Liver (tissue), 9 donors: ENCODE data around the gene FMR1NB. TPM values are rescaled to one million over a fixed set of nuclear protein-coding genes. Genes with fewer than 3 reads are reported as not detected.

Source experiments
- DNase-seq: peaks from one replicate; pipeline ENCODE4 v3.0.0-alpha.2; 2017; ENCODE audit warnings: low spot score
- H3K27ac ChIP-seq, 2 donors: one replicate each; pipeline ENCODE4 v1.7.0; 2013; ENCODE audit warnings: inconsistent platforms in 2 of 2, low read length in 2 of 2, control low read depth in 1 of 2, low read depth in 1 of 2, mild to moderate bottlenecking in 1 of 2
- H3K27me3 ChIP-seq, 4 donors: one replicate each; pipeline versions ENCODE4 v1.6.1 to v1.7.0; 2013; ENCODE audit warnings: low read length in 3 of 4, inconsistent platforms in 1 of 4, mild to moderate bottlenecking in 1 of 4, moderate library complexity in 1 of 4; ENCODE audit not compliant: control insufficient read depth in 4 of 4, insufficient read depth in 4 of 4
- H3K36me3 ChIP-seq, 4 donors: one replicate each; pipeline versions ENCODE4 v1.6.1 to v1.7.0; 2013; ENCODE audit warnings: low read length in 3 of 4, mild to moderate bottlenecking in 3 of 4, low read depth in 1 of 4, moderate library complexity in 1 of 4; ENCODE audit not compliant: control insufficient read depth in 4 of 4, insufficient read depth in 3 of 4
- H3K4me1 ChIP-seq, 4 donors: one replicate each; pipeline versions ENCODE4 v1.6.1 to v1.7.0; 2013; ENCODE audit warnings: low read length in 3 of 4, mild to moderate bottlenecking in 3 of 4, moderate library complexity in 1 of 4; ENCODE audit not compliant: control insufficient read depth in 4 of 4, insufficient read depth in 4 of 4
- H3K4me3 ChIP-seq, 3 donors: one replicate each; pipeline versions ENCODE4 v1.6.1 to v1.7.0; 2013; ENCODE audit warnings: low read length in 3 of 3, control low read depth in 1 of 3, low read depth in 1 of 3, mild to moderate bottlenecking in 1 of 3
- H3K9ac ChIP-seq, 2 donors: one replicate each; pipeline ENCODE4 v1.7.0; 2013; ENCODE audit warnings: low read length in 2 of 2, mild to moderate bottlenecking in 2 of 2, moderate library complexity in 2 of 2, control low read depth in 1 of 2, low read depth in 1 of 2
- H3K9me3 ChIP-seq, 4 donors: one replicate each; pipeline versions ENCODE4 v1.6.1 to v1.7.0; 2013; ENCODE audit warnings: low read length in 3 of 4; ENCODE audit not compliant: control insufficient read depth in 4 of 4
- CTCF ChIP-seq: fragments of 150-350 bp; IDR thresholded peaks from 2 replicates; pipeline ENCODE4 v1.5.1; 2017; ENCODE audit warnings: improper control_type of control experiment, low read depth, low read length; ENCODE audit not compliant: missing input control
- EGR1 ChIP-seq, 2 donors: IDR thresholded peaks; 2 replicates each; pipeline ENCODE4 v1.6.1; 2016 to 2018; ENCODE audit warnings: antibody characterized with exemption in 2 of 2, low read depth in 2 of 2
- FOXA1 ChIP-seq: IDR thresholded peaks from 2 replicates; pipeline ENCODE4 v1.6.1; 2016; ENCODE audit warnings: antibody characterized with exemption
- FOXA2 ChIP-seq: IDR thresholded peaks from 2 replicates; pipeline ENCODE4 v1.6.1; 2016; ENCODE audit warnings: antibody characterized with exemption
- HNF4A ChIP-seq, 2 donors: conservative IDR thresholded peaks; 2 replicates each; pipeline ENCODE4 v1.6.1; 2016; ENCODE audit warnings: antibody characterized with exemption in 2 of 2, mild to moderate bottlenecking in 2 of 2
- HNF4G ChIP-seq: IDR thresholded peaks from 2 replicates; pipeline ENCODE4 v1.6.1; 2016; ENCODE audit warnings: antibody characterized with exemption
- JUND ChIP-seq, 2 donors: IDR thresholded peaks; 2 replicates each; pipeline ENCODE4 v1.6.1; 2016; ENCODE audit warnings: antibody characterized with exemption in 2 of 2
- MAX ChIP-seq: IDR thresholded peaks from 2 replicates; pipeline ENCODE4 v1.6.1; 2016; ENCODE audit warnings: antibody characterized with exemption
- RAD21 ChIP-seq, 2 donors: IDR thresholded peaks; 2 replicates each; pipeline ENCODE4 v1.6.1; 2016; ENCODE audit warnings: antibody characterized with exemption in 2 of 2, mild to moderate bottlenecking in 2 of 2
- RXRA ChIP-seq, 2 donors: IDR thresholded peaks; 2 replicates each; pipeline ENCODE4 v1.6.1; 2017 to 2018; ENCODE audit warnings: antibody characterized with exemption in 2 of 2, mild to moderate bottlenecking in 1 of 2
- SP1 ChIP-seq: IDR thresholded peaks from 2 replicates; pipeline ENCODE4 v1.6.1; 2018; ENCODE audit warnings: antibody characterized with exemption, mild to moderate bottlenecking
- TAF1 ChIP-seq: conservative IDR thresholded peaks from 2 replicates; pipeline ENCODE4 v1.6.1; 2016; ENCODE audit warnings: antibody characterized with exemption, mild to moderate bottlenecking
- YY1 ChIP-seq: IDR thresholded peaks from 2 replicates; pipeline ENCODE4 v1.6.1; 2016; ENCODE audit warnings: antibody characterized with exemption, mild to moderate bottlenecking
- WGBS: extraction: QIAGEN DNeasy Blood & Tissue Kit; methylation state at CpG from one replicate; pipeline ENCODE4 v1.1.7; 2013; 5-methylcytosine and 5-hydroxymethylcytosine counted together
- polyA plus RNA-seq, 2 donors: library from polyadenylated mRNA; stranded (reverse) in 1 of 2; unstranded in 1 of 2; fragments of 200-250 nt in 1 of 2; fragments of >200 nt in 1 of 2; fragmentation: Nextera tagmentation in 1 of 2; extraction: Ambion mirVana in 1 of 2; gene quantifications; one replicate each; pipeline versions ENCODE4 v1.2.1 to v1.2.3, GENCODE V29; 2013 to 2015
- total RNA-seq, 2 donors: library from RNA; depleted of rRNA; stranded (reverse); fragments of >200 nt; gene quantifications; one replicate each; pipeline ENCODE4 v1.2.3, GENCODE V29; 2014
- TF ChIP-seq, protein P1 (sequence below): IDR thresholded peaks from 2 replicates; pipeline ENCODE4 v1.6.1; 2016; ENCODE audit warnings: antibody characterized with exemption, mild to moderate bottlenecking
- TF ChIP-seq, protein P2 (sequence below): IDR thresholded peaks from 2 replicates; pipeline ENCODE4 v1.6.1; 2016; ENCODE audit warnings: antibody characterized with exemption
- donor health status: healthy.
- donor health status: healthy.
- donor health status: healthy.
- donor health status: healthy.
- donor health status: healthy.

Gene FMR1NB
- total and polyA plus RNA-seq, 4 donors: not detected

- H3K4me1 ChIP-seq: no peaks in the 10 kb centered on the region
- no peaks in the 10 kb centered on the region for H3K9me3 ChIP-seq
- no peaks in the 10 kb centered on the region for H3K36me3 ChIP-seq
- no peak overlapping the region for H3K27ac ChIP-seq
- no peak overlapping the region for H3K9ac ChIP-seq
- peaks cover 0 to 4% (median 0%) of the 10 kb centered on the region in 4 donors for H3K27me3 ChIP-seq
- no peak overlapping the region for H3K4me3 ChIP-seq
- 31% methylated on average over 4 of the region's 4 CpGs for WGBS
- no peak for DNase-seq
- TF ChIP-seq CTCF (peak; percentile 35), HNF4G (no peak), FOXA2 (no peak), RAD21 (IDR thresholded peaks at IDR 0.05) (peak; percentile 70 to 79)
These were observed 68.3 kb downstream of the FMR1NB start for GRCh38 chrX:148049441-148049840.

GRCh38 chrX:148051973-148052372 is 70.8 kb downstream of the FMR1NB start:
- H3K4me1 ChIP-seq: no peaks in the 10 kb centered on the region
- no peaks in the 10 kb centered on the region for H3K9me3 ChIP-seq
- H3K27ac ChIP-seq: no peak overlapping the region
- H3K36me3 ChIP-seq: no peaks in the 10 kb centered on the region
- TF ChIP-seq RAD21 (IDR thresholded peaks at IDR 0.05) (no peak), FOXA1 (no peak), MAX (no peak), EGR1 (IDR thresholded peaks at IDR 0.05; ENCODE audit: low read depth in 2 of 2) (no peak), JUND (IDR thresholded peaks at IDR 0.05) (no peak), YY1 (no peak), RXRA (IDR thresholded peaks at IDR 0.05) (no peak), SP1 (no peak), HNF4A (conservative IDR thresholded peaks at IDR 0.05) (no peak), HNF4G (no peak), TAF1 (no peak)
- TF ChIP-seq, protein P1, sequence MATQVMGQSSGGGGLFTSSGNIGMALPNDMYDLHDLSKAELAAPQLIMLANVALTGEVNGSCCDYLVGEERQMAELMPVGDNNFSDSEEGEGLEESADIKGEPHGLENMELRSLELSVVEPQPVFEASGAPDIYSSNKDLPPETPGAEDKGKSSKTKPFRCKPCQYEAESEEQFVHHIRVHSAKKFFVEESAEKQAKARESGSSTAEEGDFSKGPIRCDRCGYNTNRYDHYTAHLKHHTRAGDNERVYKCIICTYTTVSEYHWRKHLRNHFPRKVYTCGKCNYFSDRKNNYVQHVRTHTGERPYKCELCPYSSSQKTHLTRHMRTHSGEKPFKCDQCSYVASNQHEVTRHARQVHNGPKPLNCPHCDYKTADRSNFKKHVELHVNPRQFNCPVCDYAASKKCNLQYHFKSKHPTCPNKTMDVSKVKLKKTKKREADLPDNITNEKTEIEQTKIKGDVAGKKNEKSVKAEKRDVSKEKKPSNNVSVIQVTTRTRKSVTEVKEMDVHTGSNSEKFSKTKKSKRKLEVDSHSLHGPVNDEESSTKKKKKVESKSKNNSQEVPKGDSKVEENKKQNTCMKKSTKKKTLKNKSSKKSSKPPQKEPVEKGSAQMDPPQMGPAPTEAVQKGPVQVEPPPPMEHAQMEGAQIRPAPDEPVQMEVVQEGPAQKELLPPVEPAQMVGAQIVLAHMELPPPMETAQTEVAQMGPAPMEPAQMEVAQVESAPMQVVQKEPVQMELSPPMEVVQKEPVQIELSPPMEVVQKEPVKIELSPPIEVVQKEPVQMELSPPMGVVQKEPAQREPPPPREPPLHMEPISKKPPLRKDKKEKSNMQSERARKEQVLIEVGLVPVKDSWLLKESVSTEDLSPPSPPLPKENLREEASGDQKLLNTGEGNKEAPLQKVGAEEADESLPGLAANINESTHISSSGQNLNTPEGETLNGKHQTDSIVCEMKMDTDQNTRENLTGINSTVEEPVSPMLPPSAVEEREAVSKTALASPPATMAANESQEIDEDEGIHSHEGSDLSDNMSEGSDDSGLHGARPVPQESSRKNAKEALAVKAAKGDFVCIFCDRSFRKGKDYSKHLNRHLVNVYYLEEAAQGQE: no peak
- TF ChIP-seq, protein P2, sequence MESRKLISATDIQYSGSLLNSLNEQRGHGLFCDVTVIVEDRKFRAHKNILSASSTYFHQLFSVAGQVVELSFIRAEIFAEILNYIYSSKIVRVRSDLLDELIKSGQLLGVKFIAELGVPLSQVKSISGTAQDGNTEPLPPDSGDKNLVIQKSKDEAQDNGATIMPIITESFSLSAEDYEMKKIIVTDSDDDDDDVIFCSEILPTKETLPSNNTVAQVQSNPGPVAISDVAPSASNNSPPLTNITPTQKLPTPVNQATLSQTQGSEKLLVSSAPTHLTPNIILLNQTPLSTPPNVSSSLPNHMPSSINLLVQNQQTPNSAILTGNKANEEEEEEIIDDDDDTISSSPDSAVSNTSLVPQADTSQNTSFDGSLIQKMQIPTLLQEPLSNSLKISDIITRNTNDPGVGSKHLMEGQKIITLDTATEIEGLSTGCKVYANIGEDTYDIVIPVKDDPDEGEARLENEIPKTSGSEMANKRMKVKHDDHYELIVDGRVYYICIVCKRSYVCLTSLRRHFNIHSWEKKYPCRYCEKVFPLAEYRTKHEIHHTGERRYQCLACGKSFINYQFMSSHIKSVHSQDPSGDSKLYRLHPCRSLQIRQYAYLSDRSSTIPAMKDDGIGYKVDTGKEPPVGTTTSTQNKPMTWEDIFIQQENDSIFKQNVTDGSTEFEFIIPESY: no peak
- H3K27me3 ChIP-seq: peaks cover 0 to 4% (median 0%) of the 10 kb centered on the region in 4 donors
- no peak for DNase-seq
- H3K9ac ChIP-seq: no peak overlapping the region
- no peak overlapping the region for H3K4me3 ChIP-seq
- WGBS: 87% methylated on average over 35 of the region's 35 CpGs
